GM12865 (cell line): ENCODE results near the gene TAF1.
A peak's percentile ranks its signal among the peaks of the same experiment; 100 is the strongest.
"Not testable (repeated sequence)": the region's sequence is repeated elsewhere in the genome, so short reads cannot be mapped to it uniquely, and the experiment has no call there.

Source experiments
- DNase-seq: peaks from one replicate; pipeline ENCODE4 v3.0.0; 2010; ENCODE audit warnings: low read depth
- H3K4me3 ChIP-seq: 2 replicates; pipeline ENCODE4 v1.5.1; 2011; ENCODE audit warnings: mild to moderate bottlenecking, low read depth, low read length, control low read depth
- TF ChIP-seq, protein P1 (sequence below): IDR thresholded peaks from 2 replicates; pipeline ENCODE4 v1.5.1; 2011; ENCODE audit warnings: low read length, control low read depth, low read depth, inconsistent platforms; ENCODE audit not compliant: insufficient read depth; ENCODE audit errors: missing control alignments

Gene TAF1, protein sequence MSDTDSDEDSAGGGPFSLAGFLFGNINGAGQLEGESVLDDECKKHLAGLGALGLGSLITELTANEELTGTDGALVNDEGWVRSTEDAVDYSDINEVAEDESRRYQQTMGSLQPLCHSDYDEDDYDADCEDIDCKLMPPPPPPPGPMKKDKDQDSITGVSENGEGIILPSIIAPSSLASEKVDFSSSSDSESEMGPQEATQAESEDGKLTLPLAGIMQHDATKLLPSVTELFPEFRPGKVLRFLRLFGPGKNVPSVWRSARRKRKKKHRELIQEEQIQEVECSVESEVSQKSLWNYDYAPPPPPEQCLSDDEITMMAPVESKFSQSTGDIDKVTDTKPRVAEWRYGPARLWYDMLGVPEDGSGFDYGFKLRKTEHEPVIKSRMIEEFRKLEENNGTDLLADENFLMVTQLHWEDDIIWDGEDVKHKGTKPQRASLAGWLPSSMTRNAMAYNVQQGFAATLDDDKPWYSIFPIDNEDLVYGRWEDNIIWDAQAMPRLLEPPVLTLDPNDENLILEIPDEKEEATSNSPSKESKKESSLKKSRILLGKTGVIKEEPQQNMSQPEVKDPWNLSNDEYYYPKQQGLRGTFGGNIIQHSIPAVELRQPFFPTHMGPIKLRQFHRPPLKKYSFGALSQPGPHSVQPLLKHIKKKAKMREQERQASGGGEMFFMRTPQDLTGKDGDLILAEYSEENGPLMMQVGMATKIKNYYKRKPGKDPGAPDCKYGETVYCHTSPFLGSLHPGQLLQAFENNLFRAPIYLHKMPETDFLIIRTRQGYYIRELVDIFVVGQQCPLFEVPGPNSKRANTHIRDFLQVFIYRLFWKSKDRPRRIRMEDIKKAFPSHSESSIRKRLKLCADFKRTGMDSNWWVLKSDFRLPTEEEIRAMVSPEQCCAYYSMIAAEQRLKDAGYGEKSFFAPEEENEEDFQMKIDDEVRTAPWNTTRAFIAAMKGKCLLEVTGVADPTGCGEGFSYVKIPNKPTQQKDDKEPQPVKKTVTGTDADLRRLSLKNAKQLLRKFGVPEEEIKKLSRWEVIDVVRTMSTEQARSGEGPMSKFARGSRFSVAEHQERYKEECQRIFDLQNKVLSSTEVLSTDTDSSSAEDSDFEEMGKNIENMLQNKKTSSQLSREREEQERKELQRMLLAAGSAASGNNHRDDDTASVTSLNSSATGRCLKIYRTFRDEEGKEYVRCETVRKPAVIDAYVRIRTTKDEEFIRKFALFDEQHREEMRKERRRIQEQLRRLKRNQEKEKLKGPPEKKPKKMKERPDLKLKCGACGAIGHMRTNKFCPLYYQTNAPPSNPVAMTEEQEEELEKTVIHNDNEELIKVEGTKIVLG (N-terminal part only)

DNA sequence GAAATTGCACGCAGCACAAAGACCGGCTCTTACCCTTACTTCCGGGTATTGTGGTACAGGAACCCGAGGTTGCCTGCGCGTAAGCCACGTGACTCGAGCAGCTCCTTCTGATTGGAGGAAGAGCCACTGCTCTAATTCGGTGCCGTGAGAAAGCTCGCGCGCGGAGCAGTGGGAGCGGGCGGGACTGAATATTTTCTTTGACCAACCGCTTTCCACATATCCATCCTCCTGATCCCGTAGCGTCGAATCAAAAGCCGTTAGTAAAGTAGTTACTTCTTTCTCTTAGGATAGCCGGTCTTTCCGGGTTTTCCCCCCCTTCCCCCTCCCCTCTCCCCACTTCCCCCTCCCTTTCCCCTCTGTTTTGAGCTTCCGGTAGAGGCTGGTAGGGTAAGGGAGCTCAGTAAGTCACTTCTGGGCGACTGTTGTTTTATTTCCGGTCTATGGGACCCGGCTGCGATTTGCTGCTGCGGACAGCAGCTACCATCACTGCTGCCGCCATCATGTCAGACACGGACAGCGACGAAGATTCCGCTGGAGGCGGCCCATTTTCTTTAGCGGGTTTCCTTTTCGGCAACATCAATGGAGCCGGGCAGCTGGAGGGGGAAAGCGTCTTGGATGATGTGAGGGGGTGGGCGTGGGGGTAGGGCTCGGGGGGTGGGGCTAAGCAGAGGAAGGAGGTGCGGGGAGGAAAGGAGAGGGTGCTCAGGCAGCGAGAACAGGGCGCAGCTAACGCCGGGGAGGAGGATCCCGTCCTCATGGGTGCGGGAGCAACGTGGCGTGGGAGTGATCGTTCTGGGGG, at the start of gene TAF1:
Gene TAF1 (plus strand): TSS at position 483 of the 799 bp plus-strand sequence. CDS start 18 bp downstream, at position 501.
- TF ChIP-seq, protein P1, sequence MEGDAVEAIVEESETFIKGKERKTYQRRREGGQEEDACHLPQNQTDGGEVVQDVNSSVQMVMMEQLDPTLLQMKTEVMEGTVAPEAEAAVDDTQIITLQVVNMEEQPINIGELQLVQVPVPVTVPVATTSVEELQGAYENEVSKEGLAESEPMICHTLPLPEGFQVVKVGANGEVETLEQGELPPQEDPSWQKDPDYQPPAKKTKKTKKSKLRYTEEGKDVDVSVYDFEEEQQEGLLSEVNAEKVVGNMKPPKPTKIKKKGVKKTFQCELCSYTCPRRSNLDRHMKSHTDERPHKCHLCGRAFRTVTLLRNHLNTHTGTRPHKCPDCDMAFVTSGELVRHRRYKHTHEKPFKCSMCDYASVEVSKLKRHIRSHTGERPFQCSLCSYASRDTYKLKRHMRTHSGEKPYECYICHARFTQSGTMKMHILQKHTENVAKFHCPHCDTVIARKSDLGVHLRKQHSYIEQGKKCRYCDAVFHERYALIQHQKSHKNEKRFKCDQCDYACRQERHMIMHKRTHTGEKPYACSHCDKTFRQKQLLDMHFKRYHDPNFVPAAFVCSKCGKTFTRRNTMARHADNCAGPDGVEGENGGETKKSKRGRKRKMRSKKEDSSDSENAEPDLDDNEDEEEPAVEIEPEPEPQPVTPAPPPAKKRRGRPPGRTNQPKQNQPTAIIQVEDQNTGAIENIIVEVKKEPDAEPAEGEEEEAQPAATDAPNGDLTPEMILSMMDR: no peak
- DNase-seq: peak; percentile 98
- peak within 1 kb of the TSS; percentile 84 for H3K4me3 ChIP-seq

DNA sequence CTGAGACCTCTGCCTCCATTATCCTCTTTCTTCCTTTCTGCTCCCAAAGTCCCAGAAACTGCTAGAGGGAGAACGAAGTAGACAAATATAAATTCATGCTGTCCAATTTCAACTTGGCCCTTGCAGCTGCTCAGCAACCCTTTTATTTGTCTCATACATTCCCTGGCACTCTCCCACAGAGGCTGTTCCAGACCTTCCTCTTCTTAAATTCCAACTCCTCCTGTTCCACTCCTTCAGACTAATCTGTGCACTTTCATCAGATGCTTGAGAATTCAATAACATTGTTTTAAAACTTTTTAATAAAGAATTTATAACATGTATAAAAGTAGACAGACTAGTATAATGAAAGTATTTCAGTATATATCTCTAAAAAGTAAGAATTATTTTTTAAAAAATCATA, 49.2 kb upstream of the TAF1 start:
- not testable (repeated sequence) for H3K4me3 ChIP-seq, DNase-seq

DNA sequence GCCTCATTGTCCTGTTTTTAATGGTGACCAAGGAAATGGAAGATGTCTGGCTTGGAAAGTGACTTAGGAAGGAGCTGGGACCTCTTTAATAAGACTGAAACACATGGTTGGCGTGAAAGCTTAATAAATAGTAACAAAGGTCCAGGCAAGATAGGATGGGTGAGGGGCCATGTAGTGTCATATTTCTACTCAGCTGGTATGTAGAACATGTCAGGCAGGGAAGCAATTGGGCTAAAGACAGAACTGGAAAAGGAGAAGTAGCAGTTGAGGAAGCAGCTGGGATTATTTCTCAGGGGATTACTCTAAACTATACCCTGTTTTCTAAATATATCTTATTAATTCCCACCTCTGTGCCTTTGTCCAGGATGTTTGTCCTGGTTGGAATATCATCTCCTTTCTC, 46.0 kb upstream of the TAF1 start:
- TF ChIP-seq, protein P1: no peak
- no peak for DNase-seq

DNA sequence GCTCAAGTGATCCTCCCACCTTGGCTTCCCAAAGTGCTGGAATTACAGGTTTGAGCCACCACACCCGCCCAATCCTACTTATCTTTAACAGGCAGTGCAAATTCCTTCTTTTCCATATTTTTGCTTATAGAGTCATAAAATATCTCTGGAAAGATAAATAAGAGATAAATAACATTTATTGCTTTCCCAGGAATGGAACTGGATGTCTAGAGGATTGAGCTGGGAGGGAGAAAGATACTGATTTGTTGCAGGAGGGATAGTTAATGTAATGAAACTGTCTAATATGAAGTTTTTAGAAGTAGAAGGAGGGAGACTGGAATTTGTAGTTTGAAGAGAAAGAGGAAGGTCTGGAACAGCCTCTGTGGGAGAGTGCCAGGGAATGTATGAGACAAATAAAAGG, 44.4 kb upstream of the TAF1 start:
- TF ChIP-seq, protein P1: no peak
- DNase-seq: no peak
- no peak overlapping the region for H3K4me3 ChIP-seq

More for the DNA sequence above, 46.0 kb upstream of the TAF1 start:
- H3K4me3 ChIP-seq: no peak overlapping the region

DNA sequence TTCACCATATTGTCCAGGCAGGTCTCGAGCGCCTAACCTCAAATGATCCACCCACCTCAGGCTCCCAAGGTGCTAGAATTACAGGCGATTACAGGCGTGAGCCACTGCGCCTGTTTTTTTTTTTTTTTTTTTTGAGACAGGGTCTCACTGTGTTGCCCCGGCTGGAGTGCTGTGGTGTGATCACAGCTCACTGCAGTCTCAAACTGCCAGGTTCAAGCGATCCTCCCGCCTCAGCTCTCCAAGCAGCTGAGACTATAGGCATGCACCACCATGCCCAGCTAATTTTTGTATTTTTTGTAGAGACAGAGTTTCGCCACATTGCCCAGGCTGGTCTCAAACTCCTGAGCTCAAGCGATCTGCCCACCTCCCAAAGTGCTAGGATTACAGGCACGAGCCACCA, 41.7 kb upstream of the TAF1 start:
- not testable (repeated sequence) for DNase-seq

DNA sequence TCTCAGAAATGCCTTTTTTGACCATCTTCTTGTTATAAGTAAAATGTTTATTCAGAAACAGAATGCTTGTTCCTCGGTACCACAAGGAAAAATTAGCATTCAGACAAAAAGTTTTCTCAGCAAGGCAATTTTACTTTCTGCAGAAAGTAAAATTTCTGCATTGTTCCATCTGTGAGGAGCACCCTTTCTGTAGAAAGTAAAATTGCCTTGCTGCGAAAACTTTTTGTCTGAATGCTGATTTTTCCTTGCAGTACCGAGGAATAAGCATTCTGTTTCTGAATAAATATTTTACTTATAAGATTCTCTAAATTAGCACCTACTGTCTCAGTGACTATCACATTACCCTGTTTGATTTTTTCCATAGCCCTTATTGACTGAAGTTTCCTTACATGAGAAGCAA, 39.8 kb upstream of the TAF1 start:
- H3K4me3 ChIP-seq: no peak overlapping the region
- TF ChIP-seq, protein P1: no peak
- no peak for DNase-seq

More for the DNA sequence above, 41.7 kb upstream of the TAF1 start:
- H3K4me3 ChIP-seq: not testable (repeated sequence)

DNA sequence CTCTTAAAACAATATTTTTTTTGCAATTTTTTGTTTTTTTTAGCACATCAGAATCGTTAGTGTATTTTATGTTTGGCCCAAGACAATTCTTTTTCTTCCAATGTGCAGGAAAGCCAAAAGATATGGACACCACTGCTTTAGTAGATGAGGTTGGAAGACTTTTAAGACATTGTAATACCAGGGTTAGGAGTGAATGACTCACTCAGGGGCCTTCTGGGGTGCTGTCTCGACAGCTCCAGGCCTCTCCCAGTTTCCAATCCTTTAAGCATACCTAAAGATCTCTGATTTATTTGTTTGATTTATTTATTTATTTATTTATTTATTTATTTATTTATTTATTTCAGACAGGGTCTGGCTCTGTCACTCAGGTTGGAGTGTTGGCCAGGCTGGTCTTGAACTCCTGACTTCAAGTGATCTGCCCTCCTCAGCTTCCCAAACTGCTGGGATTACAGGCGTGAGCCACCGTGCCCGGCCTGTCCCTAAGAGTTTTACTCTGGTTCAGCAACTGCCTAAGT, 16.9 kb upstream of the TAF1 start:
- not testable (repeated sequence) for H3K4me3 ChIP-seq, DNase-seq

DNA sequence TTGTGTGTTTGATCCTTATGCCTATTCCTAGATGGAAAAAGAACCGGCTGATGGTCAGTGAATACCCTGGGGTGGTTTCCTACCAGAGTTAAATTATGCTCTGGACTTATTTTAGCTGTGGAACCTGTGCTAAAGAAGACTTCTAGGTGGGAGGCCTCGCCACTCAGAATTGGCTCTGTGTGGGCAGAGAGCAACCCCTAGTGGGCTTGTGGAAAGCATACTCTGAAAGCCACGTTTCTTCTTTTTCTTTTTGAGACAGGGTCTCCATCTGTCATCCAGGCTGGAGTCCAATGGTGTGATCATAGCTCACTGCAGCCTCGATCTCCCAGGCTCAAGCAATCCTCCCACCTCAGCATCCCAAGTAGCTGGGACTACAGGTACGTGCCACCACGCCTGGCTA, 16.3 kb upstream of the TAF1 start:
- not testable (repeated sequence) for H3K4me3 ChIP-seq, DNase-seq

DNA sequence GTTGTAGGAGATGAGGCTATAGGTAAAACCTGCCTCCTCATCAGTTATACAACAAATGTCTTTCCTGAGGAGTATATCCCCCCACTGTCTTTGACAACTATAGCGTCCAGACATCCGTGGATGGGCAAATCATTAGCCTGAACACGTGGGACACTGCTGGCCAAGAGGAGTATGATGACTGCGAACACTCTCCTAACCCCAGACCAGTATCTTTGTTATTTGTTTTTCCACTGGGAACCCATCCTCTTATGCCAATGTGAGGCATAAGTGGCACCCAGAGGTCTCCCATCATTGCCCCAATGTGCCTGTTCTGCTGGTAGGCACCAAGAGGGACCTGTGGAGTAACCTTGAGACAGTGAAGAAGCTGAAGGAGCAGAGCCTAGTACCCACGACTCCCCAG, 13.7 kb upstream of the TAF1 start:
- not testable (repeated sequence) for DNase-seq, H3K4me3 ChIP-seq
